ENCODE data around the gene PDSS2. TPM values are rescaled to one million over a fixed set of nuclear protein-coding genes. Genes with fewer than 3 reads are reported as not detected.

Gene PDSS2
- total RNA-seq, 2 donors from 2014 or later: 12.2 to 16.2 TPM

- H3K9me3 Mint-ChIP-seq: no peaks in the 10 kb centered on the region
- H3K4me3 Mint-ChIP-seq: no peak overlapping the region
- peaks cover 1% of the 10 kb centered on the region for H3K36me3 Mint-ChIP-seq
- no peaks in the 10 kb centered on the region for H3K27me3 Mint-ChIP-seq
- no peak overlapping the region for H3K27ac Mint-ChIP-seq
- peaks cover 10 to 13% of the 10 kb centered on the region in 2 donors for H3K4me1 Mint-ChIP-seq (ENCODE audit: low read depth in 2 of 2)
- ATAC-seq (no peak), DNase-seq (ENCODE audit: low spot score) (no peak)
These were observed 102.3 kb downstream of the PDSS2 start for GRCh38 chr6:107357031-107357430.

- ATAC-seq (no peak), DNase-seq (ENCODE audit: low spot score) (no peak)
- Mint-ChIP-seq H3K9me3 (no peaks in the 10 kb centered on the region), H3K27ac (no peak overlapping the region), H3K4me3 (no peak overlapping the region), H3K27me3 (no peaks in the 10 kb centered on the region), H3K4me1 (ENCODE audit: low read depth in 2 of 2) (peaks cover 9 to 10% of the 10 kb centered on the region in 2 donors), H3K36me3 (no peaks in the 10 kb centered on the region)
These were observed 103.7 kb downstream of the PDSS2 start for GRCh38 chr6:107355659-107356058.

- H3K27ac Mint-ChIP-seq: no peak overlapping the region
These were observed 104.9 kb downstream of the PDSS2 start for GRCh38 chr6:107354451-107354850.

GRCh38 chr6:107353773-107354382 is 105.5 kb downstream of the PDSS2 start:
- no peaks in the 10 kb centered on the region for H3K9me3 Mint-ChIP-seq
- ATAC-seq (no peak), DNase-seq (ENCODE audit: low spot score) (no peak)
- H3K27me3 Mint-ChIP-seq: no peaks in the 10 kb centered on the region
- H3K36me3 Mint-ChIP-seq: no peaks in the 10 kb centered on the region
- H3K27ac Mint-ChIP-seq: no peak overlapping the region
- H3K4me1 Mint-ChIP-seq (ENCODE audit: low read depth in 2 of 2): no peaks in the 10 kb centered on the region
- H3K4me3 Mint-ChIP-seq: no peak overlapping the region

More at GRCh38 chr6:107354451-107354850, 104.9 kb downstream of the PDSS2 start:
- no peaks in the 10 kb centered on the region for H3K9me3 Mint-ChIP-seq
- DNase-seq (ENCODE audit: low spot score) (no peak), ATAC-seq (no peak)
- no peaks in the 10 kb centered on the region for H3K4me1 Mint-ChIP-seq (ENCODE audit: low read depth in 2 of 2)
- no peak overlapping the region for H3K4me3 Mint-ChIP-seq
- no peaks in the 10 kb centered on the region for H3K27me3 Mint-ChIP-seq
- H3K36me3 Mint-ChIP-seq: no peaks in the 10 kb centered on the region

GRCh38 chr6:107348224-107348623 is 111.1 kb downstream of the PDSS2 start:
- Mint-ChIP-seq H3K4me1 (ENCODE audit: low read depth in 2 of 2) (peaks cover 2 to 11% of the 10 kb centered on the region in 2 donors), H3K9me3 (no peaks in the 10 kb centered on the region), H3K4me3 (no peak overlapping the region), H3K27ac (no peak overlapping the region), H3K36me3 (no peaks in the 10 kb centered on the region), H3K27me3 (no peaks in the 10 kb centered on the region)
- DNase-seq (ENCODE audit: low spot score) (no peak), ATAC-seq (no peak)

GRCh38 chr6:107345393-107345792 is 114.0 kb downstream of the PDSS2 start:
- Mint-ChIP-seq H3K27ac (no peak overlapping the region), H3K4me1 (ENCODE audit: low read depth in 2 of 2) (peaks cover 2 to 11% of the 10 kb centered on the region in 2 donors)

GRCh38 chr6:107344981-107345380 is 114.4 kb downstream of the PDSS2 start:
- ATAC-seq (no peak), DNase-seq (ENCODE audit: low spot score) (no peak)
- H3K27ac Mint-ChIP-seq: no peak overlapping the region
- H3K27me3 Mint-ChIP-seq: no peaks in the 10 kb centered on the region
- H3K4me3 Mint-ChIP-seq: no peak overlapping the region
- peaks cover 2 to 11% of the 10 kb centered on the region in 2 donors for H3K4me1 Mint-ChIP-seq (ENCODE audit: low read depth in 2 of 2)
- no peaks in the 10 kb centered on the region for H3K9me3 Mint-ChIP-seq
- no peaks in the 10 kb centered on the region for H3K36me3 Mint-ChIP-seq

More at GRCh38 chr6:107345393-107345792, 114.0 kb downstream of the PDSS2 start:
- DNase-seq (ENCODE audit: low spot score) (no peak), ATAC-seq (no peak)
- no peaks in the 10 kb centered on the region for H3K36me3 Mint-ChIP-seq
- H3K4me3 Mint-ChIP-seq: no peak overlapping the region
- no peaks in the 10 kb centered on the region for H3K9me3 Mint-ChIP-seq
- no peaks in the 10 kb centered on the region for H3K27me3 Mint-ChIP-seq

GRCh38 chr6:107344383-107344782 is 115.0 kb downstream of the PDSS2 start:
- DNase-seq (ENCODE audit: low spot score) (no peak), ATAC-seq (no peak)
- Mint-ChIP-seq H3K4me1 (ENCODE audit: low read depth in 2 of 2) (peaks cover 2 to 11% of the 10 kb centered on the region in 2 donors), H3K9me3 (no peaks in the 10 kb centered on the region), H3K4me3 (no peak overlapping the region), H3K27me3 (no peaks in the 10 kb centered on the region), H3K27ac (peak overlapping the region in 1 of 2 donors; percentile 66), H3K36me3 (no peaks in the 10 kb centered on the region)

GRCh38 chr6:107342144-107342543 is 117.2 kb downstream of the PDSS2 start:
- Mint-ChIP-seq H3K4me1 (ENCODE audit: low read depth in 2 of 2) (peaks cover 2 to 11% of the 10 kb centered on the region in 2 donors), H3K36me3 (no peaks in the 10 kb centered on the region), H3K4me3 (no peak overlapping the region), H3K27me3 (no peaks in the 10 kb centered on the region), H3K9me3 (no peaks in the 10 kb centered on the region), H3K27ac (no peak overlapping the region)
- ATAC-seq (no peak), DNase-seq (ENCODE audit: low spot score) (no peak)

GRCh38 chr6:107340881-107341280 is 118.5 kb downstream of the PDSS2 start:
- H3K4me3 Mint-ChIP-seq: no peak overlapping the region
- ATAC-seq: no peak
- H3K27ac Mint-ChIP-seq: no peak overlapping the region
- H3K27me3 Mint-ChIP-seq: no peaks in the 10 kb centered on the region
- H3K4me1 Mint-ChIP-seq (ENCODE audit: low read depth in 2 of 2): peaks cover 2 to 11% of the 10 kb centered on the region in 2 donors
- no peaks in the 10 kb centered on the region for H3K36me3 Mint-ChIP-seq
- DNase-seq (ENCODE audit: low spot score): no peak
- no peaks in the 10 kb centered on the region for H3K9me3 Mint-ChIP-seq

- H3K4me1 Mint-ChIP-seq (ENCODE audit: low read depth in 2 of 2): peaks cover 0 to 3% of the 10 kb centered on the region in 2 donors
- H3K4me3 Mint-ChIP-seq: no peak overlapping the region
- no peak for DNase-seq (ENCODE audit: low spot score)
- no peaks in the 10 kb centered on the region for H3K36me3 Mint-ChIP-seq
- ATAC-seq: no peak
- no peak overlapping the region for H3K27ac Mint-ChIP-seq
- H3K27me3 Mint-ChIP-seq: no peaks in the 10 kb centered on the region
- H3K9me3 Mint-ChIP-seq: no peaks in the 10 kb centered on the region
These were observed 122.1 kb downstream of the PDSS2 start for GRCh38 chr6:107337191-107337741.

GRCh38 chr6:107334026-107334425 is 125.3 kb downstream of the PDSS2 start:
- ATAC-seq (no peak), DNase-seq (ENCODE audit: low spot score) (no peak)
- no peak overlapping the region for H3K27ac Mint-ChIP-seq
- H3K4me1 Mint-ChIP-seq (ENCODE audit: low read depth in 2 of 2): peaks cover 14 to 16% of the 10 kb centered on the region in 2 donors
- H3K4me3 Mint-ChIP-seq: no peak overlapping the region
- H3K36me3 Mint-ChIP-seq: no peaks in the 10 kb centered on the region
- no peaks in the 10 kb centered on the region for H3K27me3 Mint-ChIP-seq
- no peaks in the 10 kb centered on the region for H3K9me3 Mint-ChIP-seq

- no peak overlapping the region for H3K27ac Mint-ChIP-seq
- no peak for ATAC-seq
- H3K36me3 Mint-ChIP-seq: no peaks in the 10 kb centered on the region
- DNase-seq (ENCODE audit: low spot score): no peak
- H3K9me3 Mint-ChIP-seq: no peaks in the 10 kb centered on the region
- H3K4me1 Mint-ChIP-seq (ENCODE audit: low read depth in 2 of 2): peaks cover 16 to 17% of the 10 kb centered on the region in 2 donors
- no peak overlapping the region for H3K4me3 Mint-ChIP-seq
- H3K27me3 Mint-ChIP-seq: no peaks in the 10 kb centered on the region
These were observed 125.9 kb downstream of the PDSS2 start for GRCh38 chr6:107333491-107333890.

- no peak for ATAC-seq
- Mint-ChIP-seq H3K27ac (no peak overlapping the region), H3K36me3 (no peaks in the 10 kb centered on the region), H3K9me3 (no peaks in the 10 kb centered on the region), H3K27me3 (no peaks in the 10 kb centered on the region), H3K4me3 (no peak overlapping the region), H3K4me1 (ENCODE audit: low read depth in 2 of 2) (peaks cover 16 to 17% of the 10 kb centered on the region in 2 donors)
- DNase-seq (ENCODE audit: low spot score): no peak
These were observed 127.7 kb downstream of the PDSS2 start for GRCh38 chr6:107331409-107332386.
